Right ventricle myocardium superior (tissue), 1 donor: ENCODE results near the gene KRT85. TPM values are rescaled to one million over a fixed set of nuclear protein-coding genes. Genes with fewer than 3 reads are reported as not detected.
"Not testable (repeated sequence)": the region's sequence is repeated elsewhere in the genome, so short reads cannot be mapped to it uniquely, and the experiment has no call there.

Experiments
- ATAC-seq: fragments of 200-7000 bp; cut with Tn5 transposase; one replicate; pipeline ENCODE4 v1.9.1; 2020; ENCODE audit warnings: mild to moderate bottlenecking; ENCODE audit not compliant: poor library complexity
- DNase-seq: peaks from one replicate; pipeline ENCODE4 v3.0.0-alpha.2; 2020
- intact Hi-C: fragments of 100-400 bp; cut with DNase I; formaldehyde crosslinking; loops from one replicate; pipeline ENCODE4 v1.11.2; 2022
- long read RNA-seq: library from polyadenylated mRNA; unstranded; transcript quantifications from one replicate; pipeline ENCODE4 v2.0.0, GENCODE V29; 2021
- total RNA-seq: library from RNA; stranded (reverse); fragmentation: NEBNext Ultra II Directional; extraction: Animal tissue kit (Norgen Biotek cat#: 25700); gene quantifications from one replicate; pipeline ENCODE4 v1.2.1, GENCODE V29; 2021
- donor health status: DM: no; HTN: yes; CAD: no; lungs with severe emphysema.

KRT85 gene
- total RNA-seq = not detected
- long read RNA-seq = 0 reads

DNA sequence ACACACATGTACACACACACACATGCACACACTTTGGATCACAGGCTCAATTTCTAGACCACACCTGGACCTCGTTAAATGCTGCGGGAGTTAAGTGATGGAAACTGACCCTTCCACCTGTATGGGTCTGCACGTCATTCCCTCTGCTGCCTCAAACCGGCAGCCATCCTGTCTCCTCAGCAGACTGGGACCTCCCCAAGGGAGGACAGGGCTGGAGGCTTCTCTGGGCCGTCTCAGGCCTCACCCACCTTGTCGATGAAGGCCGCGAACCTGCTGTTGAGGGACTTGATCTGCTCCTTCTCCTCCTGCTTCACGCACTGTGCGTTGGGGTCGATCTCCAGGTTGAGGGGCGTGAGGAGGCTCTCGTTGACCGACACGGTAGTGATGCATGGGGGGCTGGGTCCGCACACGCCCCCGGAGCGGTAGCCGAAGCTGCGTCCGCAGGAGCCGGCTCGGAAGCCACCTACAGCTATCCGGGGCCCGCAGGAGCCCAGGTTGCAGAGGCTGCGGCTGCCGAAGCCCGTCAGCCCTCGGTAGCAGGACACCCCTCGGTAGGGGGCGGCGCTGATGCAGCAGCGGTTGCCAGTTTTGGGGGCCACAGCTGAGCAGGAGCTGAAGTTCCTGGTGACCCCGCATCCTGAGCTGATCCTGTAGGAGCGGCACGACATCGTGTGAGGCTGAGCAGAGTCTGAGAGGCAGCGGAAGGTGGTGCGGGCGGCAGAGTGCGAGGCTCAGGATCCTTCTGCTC lies at the start of gene KRT85:
KRT85 (minus strand) TSS at position 744 of the 748 bp plus-strand sequence; CDS start at position 668, 76 bp downstream.
- intact Hi-C loops = loop anchor here (10.0 kb wide), 1 partner anchor 148 kb away; no protein-coding TSS in a partner anchor

DNA sequence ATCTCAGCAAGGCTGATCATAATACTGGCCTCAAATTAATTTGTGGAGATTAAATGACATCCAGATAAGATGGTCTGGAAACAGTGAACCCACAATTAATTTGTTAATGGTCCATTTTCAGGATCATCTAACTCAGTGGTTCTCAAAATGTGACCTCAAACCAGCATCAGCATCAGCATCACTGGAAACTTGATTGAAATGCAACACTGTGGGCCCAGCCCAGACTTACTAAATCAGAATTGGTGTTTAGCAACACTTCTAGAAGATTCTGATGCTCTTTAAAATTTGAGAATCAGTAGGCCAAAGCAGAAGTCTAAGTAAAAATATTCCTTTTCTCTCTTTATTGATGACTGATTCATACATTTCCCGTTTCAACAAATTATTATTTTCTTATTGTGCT lies 49.5 kb upstream of the KRT85 start:
- DNase-seq (no peak), ATAC-seq (peak; percentile 57)
- intact Hi-C loops = no loop called here

More for the DNA sequence above, at the start of gene KRT85:
- ATAC-seq (no peak), DNase-seq (no peak)

DNA sequence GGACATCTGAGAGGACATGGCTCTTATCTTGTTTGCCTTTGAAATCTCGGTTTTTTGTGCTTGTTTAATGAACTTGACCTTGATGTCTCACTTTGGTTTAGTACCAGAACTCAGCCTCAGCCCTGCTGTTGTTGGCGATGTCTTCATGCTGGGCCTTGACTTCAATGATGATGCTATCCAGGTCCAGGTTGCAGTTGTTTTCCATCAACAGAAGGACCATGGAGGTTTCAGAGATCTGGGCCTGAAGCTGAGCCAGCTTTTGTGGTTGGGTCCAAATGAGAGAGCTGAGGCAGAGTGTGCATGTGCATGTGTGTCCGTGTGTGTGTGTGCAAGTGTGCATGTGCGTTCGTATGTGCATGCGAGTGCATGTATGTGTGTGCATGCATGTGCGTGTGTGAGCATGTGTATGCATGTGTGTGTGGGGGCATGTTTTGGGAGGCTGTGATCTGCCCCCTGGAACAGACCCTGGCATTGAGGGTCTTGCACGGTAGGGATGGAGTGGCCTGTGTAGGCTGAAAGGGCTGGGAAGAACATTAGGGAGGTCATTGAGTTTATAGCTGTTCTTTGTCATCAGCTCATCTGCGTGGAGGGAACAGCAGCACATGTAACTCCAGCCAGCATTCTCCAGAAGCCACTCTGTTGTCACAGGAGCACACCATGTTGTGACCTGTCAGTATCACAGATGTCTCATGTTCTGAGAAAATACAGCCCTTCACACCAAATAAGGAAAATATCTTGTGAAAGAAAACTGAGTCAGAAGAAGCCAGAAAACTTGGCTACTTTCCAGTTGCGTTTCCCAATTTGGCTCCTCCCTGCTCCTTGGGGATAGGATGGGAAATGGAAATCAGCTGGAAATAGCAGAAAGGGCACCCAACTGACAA lies 48.8 kb upstream of the KRT85 start:
- intact Hi-C loops = no loop called here
- no peak for DNase-seq
- ATAC-seq = peak; percentile 94

DNA sequence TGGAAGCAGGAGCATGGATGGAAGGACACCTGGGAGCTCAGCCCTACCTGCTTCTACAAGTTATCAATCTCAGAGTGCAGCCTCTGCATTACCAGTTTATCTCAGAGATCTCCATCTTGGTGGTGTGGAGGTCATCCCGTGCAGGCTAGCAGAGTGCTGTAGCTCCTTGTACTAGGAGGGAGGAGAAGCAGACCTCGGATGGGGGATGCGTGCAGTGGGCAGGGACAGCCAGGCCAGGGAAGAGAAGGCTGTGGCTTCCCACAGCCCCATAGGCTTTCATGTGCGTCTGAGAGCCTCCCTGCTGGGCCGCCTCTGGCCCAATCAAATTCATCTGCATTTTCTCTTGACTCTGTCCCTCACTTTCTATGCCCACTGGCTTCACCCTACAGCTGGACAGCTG lies 47.7 kb upstream of the KRT85 start:
- ATAC-seq (no peak), DNase-seq (no peak)
- intact Hi-C loops = no loop called here

DNA sequence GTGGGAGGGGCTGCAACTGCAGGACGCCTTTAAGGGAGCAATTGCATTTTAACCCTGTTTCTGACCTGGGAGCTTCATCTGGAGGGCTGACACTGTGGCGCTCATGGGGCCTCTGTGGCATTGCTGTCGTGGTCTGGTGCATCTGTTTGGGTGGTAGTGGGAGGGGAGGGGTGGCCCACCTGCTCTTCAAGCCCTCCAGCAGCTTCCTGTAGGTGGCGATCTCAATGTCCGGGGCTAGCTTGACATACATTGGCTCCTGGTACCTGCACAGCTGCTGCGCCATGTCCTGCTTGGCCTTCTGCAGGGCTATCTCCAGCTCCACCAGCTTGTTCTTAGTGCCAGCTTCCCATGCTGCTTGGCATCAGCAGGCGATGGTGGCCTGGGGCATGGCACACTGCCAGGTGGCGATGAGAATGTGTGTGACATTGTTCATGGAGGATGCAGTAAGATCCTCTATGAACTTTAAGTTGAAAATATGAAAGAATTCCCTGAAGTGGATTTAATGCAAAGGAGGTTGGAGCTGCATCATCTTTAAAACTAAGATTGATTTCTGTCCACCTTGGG lies 46.6 kb upstream of the KRT85 start:
- intact Hi-C loops = no loop called here
- DNase-seq = no peak
- no peak for ATAC-seq

DNA sequence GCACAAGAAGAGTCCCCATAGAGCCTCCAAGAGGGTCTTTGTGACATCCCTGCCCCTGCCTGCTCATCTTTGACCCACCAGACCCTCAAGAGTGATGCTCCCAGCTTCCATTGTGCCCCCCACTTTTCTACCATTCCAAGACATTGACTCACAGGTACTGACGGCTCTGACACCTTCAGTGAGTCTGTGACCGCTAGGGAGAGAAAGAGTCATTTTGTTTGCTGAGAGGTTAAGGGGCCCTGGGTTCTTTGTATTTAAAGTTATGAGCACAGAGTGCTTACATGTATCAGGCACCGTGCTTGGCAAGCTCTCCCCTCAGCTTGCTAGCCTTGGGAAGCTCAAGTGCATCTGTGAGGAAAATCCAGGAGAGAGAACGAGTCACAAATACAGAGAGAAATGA lies 45.9 kb upstream of the KRT85 start:
- no peak for DNase-seq
- intact Hi-C loops = no loop called here
- no peak for ATAC-seq

DNA sequence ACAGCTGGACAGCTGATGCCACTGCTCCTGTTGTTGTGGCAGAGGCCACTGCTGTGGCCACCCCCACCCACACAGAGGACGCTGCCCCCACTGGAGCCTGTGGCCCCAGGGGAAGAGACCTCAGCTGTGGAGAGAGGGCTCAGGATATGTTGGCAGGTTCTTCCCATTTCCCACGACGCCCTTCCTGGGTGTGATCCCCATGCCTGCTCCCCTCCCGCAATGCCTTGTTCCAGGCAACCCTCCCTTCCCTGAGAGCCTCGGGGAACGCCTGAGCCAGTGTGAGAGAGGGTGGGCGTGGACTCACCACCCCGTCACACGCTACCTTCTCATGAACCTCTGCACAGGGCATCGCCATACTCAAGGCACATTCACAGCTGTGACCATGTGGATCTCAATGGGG lies 44.5 kb upstream of the KRT85 start:
- ATAC-seq = no peak
- intact Hi-C loops = no loop called here
- no peak for DNase-seq

DNA sequence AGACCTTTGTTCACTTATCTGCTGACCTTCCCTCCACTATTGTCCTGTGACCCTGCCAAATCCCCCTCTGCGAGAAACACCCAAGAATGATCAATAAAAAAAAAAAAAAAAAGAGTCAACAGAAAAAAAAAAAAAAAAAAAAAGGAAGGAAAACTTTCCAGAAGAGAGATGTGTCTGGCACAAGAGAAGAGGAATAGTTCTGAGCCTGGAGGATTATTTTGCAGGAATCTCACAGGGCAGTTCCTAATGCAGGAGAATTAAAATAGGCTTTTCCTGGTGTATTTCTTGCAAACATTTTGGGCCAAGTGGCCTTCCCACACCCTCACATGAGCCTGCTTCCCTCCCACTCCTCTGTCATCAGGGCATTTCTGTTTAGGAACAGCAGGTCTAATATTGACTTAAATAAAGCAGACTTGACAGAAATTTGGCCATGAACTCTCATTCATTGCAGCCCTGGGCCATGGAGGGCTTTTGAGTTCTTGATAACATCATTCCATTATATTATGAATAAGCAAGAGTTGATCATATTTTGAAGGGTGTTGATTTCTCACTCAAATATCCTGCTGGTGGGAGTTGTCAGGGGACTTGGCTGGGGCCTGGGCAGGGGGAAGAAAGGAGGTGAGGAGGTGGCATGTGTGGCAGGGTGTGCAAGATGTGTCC lies 43.4 kb upstream of the KRT85 start:
- intact Hi-C loops, DNase-seq: not testable (repeated sequence)
- ATAC-seq = peak; percentile 18

DNA sequence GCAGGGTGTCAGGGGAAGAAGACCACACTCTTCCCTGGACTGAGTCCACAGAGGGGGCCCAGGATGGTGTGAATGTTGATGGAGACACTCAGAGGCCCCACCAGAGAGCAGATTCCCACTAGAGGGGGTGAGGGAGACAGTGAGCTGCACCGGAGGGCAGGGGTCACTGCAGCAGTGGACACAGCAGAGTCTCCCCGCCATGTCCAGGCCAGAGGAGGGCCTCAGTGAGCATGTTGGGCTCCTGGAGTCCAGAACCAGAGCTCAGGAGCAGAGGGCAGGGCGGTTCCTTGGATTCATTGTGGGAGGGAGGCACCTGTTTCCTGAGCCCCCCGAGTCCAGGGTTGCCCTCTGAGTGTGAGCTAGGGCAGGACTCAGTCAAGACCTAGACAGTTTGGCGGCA lies 40.6 kb upstream of the KRT85 start:
- DNase-seq = no peak
- intact Hi-C loops = no loop called here

DNA sequence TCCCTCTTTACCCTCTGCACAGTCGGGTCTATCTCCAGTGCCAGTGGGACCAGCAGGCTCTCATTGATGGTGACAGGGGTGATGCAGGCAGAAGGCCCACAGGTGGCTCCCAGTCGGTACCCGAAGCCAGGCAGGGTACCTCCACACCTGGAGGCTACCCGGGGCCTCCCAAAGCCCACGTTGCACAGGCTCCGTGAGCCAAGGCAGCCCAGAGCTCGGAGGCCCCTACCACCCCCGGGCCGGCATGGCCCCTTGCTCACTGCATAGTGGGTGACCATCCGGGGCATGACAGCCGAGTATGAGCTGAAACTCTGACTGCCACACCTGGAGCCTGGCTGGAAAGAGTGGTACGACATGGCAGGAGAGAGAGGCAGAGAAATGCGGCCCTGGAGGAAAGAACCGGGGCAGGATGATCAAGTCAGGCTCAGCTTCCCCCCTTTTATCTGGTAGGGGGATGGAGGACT lies 38.7 kb upstream of the KRT85 start, which contains the start of gene KRT82:
KRT82 (minus strand) TSS at position 414 of the 464 bp plus-strand sequence; CDS start at position 356, 58 bp downstream.
- no peak for ATAC-seq
- intact Hi-C loops = no loop called here
- no peak for DNase-seq

More for the DNA sequence above, 40.6 kb upstream of the KRT85 start:
- no peak for ATAC-seq

DNA sequence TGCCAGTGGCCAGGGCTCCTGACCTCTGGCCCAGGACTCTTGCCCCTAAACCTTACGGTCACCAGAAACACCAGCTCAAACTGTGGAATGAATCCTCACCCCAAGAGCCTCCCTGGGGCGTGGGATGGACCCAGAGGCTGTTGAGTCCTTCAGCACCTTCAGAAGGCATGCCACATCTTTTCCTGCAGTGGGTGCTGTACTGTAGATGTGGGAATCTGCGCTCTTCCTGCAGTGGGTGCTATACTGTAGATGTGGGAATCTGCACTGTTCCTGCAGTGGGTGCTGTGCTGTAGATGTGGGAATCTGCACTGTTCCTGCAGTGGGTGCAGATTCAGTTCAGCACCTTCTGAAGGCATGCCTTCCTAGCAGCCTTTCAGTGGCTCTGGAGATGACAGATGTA lies 37.7 kb upstream of the KRT85 start:
- no peak for ATAC-seq
- intact Hi-C loops = no loop called here
- DNase-seq = no peak

DNA sequence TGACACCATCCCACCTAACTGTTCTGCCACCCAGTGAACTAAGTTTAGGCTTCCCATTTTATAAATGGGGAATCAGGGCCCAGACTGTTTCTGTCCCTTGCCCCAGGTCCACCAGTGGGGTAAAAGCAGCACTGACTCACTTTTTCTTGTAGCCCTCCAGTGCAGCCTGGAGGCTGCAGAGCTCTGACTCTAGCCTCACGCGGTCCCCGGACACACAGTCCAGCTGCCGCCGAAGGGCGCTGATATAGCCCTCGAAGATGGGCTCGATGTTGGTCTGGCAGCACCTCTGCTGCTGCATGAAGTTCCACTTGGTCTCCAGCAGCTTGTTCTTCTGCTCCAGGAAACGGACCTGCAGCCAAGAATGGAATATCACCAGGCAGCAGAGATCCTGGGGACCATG lies 36.3 kb upstream of the KRT85 start:
- intact Hi-C loops = no loop called here
- no peak for DNase-seq
- no peak for ATAC-seq

DNA sequence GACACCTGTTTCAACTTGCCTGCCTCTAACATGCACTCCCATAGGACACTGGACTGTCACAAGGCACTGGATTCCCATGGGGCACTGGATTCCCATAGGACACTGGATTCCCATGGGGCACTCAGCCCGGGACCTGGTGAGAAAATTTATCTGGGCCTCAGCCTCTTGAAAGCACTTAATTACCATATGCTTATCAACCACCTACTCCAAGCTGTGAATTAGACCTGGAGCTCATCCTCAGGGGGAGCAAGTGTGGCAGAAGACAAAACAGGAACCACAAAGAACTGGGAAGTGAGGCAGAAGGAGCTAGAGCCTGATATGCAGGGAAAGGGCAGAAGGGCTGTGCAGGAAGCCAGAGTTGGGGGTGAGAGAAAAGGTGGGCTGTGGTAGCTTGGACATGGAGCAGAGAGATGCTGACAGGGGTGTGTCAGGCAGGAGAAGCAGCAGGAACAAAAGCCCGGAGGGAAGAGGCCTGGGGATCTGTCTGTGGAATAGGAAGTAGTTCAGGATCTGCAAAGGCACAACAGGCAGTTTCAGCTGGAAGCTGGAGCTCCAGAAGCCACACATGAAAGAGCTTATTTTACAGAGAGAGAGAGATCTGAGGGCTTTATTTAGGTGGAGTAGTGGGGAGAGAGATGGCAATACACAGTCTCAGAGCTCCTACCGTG lies 35.7 kb upstream of the KRT85 start:
- DNase-seq = no peak
- intact Hi-C loops = no loop called here
- ATAC-seq = no peak

DNA sequence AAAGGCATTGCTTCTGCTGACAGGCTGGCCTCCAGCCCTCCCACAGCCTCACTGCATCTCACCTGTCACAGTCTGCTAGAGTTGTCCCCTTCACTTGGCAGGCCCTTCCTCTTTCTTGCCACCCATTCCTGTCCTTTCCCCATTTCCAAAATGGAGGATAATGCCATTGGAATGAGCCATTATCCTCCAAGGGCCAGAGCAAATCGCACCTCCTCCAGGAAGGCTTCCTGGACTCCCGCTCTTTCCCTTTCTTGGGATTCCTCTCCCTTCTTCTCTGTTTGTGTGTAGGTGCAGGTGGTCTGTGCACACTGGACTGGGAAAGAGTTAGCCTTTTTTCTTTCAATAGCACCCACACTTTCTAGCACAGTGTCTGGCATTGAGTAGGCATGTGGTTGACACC lies 35.1 kb upstream of the KRT85 start:
- intact Hi-C loops = no loop called here
- ATAC-seq (no peak), DNase-seq (no peak)

DNA sequence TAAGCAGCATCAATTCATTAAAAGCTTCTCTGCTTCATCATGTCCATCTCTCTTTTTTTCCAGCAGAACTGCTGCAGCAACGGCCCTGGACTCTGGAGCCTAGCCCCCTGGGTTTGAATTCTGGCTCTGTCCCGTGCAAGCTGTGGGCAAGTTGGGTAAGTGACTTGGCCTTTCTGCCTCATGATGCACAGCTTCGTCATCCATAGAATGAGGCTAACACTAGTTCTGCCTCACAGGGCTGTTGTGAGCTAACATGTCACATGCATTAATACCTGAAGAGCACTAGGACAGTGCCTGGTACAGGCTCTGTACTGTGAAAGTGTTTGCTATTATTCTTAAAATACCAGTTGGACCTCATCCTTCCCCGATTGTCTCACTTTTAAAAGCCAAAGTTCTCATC lies 34.6 kb upstream of the KRT85 start:
- DNase-seq (no peak), ATAC-seq (no peak)
- intact Hi-C loops = no loop called here

DNA sequence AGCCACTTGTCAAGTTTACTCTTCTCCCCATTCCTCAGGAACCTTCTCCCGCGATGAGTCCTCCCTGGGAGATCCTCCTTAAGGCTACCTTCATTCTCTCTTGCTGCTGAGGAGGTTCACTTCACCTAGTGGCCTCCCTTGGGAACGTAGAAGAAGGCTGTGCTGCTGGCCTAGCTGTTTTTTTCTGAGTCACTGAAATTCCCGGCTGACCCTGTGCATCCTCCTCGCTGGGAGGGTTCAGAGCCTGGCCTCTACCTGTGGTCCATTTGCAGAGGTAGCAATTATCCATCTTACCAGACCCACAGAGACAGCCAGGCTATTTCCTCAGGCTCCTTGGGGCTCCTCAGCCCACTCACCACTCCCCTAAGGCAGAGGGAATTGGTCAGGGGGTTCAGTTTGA lies 34.2 kb upstream of the KRT85 start:
- DNase-seq (no peak), ATAC-seq (no peak)
- intact Hi-C loops = no loop called here

DNA sequence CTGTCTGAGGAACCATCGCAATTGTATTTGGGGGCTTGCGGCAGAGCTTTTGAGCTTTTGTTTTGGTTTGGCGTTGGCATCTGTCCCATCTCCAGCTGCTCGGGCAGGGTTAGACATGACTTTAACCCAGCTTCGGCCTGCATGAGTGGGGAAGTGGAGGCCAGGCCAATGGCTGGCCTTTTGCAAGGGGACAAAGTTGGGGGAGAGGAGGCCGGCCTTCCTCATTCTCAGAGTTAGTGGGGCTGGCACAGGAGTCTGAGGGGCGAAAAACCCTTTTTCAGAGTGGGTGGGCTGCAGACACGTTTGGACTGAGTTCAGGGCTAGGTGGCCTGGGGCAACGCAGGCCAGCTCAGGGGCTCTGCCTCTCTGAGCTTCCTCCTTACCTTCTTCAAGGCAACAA lies 33.6 kb upstream of the KRT85 start:
- DNase-seq (no peak), ATAC-seq (no peak)
- intact Hi-C loops = no loop called here

DNA sequence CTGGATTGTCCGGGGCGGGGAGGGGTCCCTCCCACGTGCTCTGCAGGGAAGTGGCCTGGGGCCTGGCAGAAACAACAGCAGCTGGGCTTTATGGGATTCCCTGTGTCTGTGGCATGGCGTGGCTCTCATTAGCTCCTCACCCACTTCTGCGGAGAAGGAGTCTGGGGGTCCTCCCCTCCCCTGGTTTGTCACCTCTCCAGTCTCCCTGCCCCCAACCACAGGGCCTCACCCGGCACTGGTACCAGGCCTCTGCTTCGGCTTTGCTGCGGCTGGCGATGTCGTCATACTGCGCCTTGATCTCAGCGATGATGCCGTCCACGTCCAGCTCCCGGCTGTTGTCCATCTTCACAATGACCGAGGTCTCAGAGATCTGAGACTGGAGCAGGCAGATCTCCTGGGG lies 32.5 kb upstream of the KRT85 start:
- intact Hi-C loops = no loop called here
- no peak for ATAC-seq
- DNase-seq = no peak
